SU-DHL-6 (cell line): Measurements from ENCODE around the gene HYCC2.

Experiments used
- H2AFZ ChIP-seq: fragments of 200-600 bp; sonication (generic); 2 replicates; pipeline ENCODE4 v1.6.1; 2014; ENCODE audit warnings: low read depth, mild to moderate bottlenecking, moderate library complexity, mixed read lengths, antibody characterized with exemption, low read length; ENCODE audit not compliant: severe bottlenecking
- H3F3A ChIP-seq: fragments of 200-600 bp; shearing (Covaris generic); 2 replicates; pipeline ENCODE4 v1.6.0; 2016; ENCODE audit warnings: antibody characterized with exemption, mild to moderate bottlenecking; ENCODE audit not compliant: insufficient read depth
- H3K27ac ChIP-seq: fragments of 200-600 bp; sonication (generic); 2 replicates; pipeline ENCODE4 v1.5.1; 2016; ENCODE audit warnings: low read depth, mild to moderate bottlenecking, low read length, moderate library complexity, mixed read lengths
- H3K27me3 ChIP-seq: fragments of 200-600 bp; sonication (generic), shearing (Covaris generic); 2 replicates; pipeline ENCODE4 v1.6.0; 2014; ENCODE audit warnings: mild to moderate bottlenecking, low read length
- H3K36me3 ChIP-seq: fragments of 200-600 bp; sonication (generic); 2 replicates; pipeline ENCODE4 v1.6.1; 2014; ENCODE audit warnings: mild to moderate bottlenecking, low read length, mixed read lengths
- H3K4me2 ChIP-seq: fragments of 300-600, 200-600 bp; shearing (Covaris generic), sonication (generic); 2 replicates; pipeline ENCODE4 v1.6.0; 2014; ENCODE audit warnings: low read length, low read depth, mild to moderate bottlenecking; ENCODE audit not compliant: poor library complexity, severe bottlenecking
- H3K4me3 ChIP-seq: fragments of 200-600 bp; sonication (generic); 2 replicates; pipeline ENCODE4 v1.5.1; 2014; ENCODE audit warnings: antibody characterized with exemption, low read length, mild to moderate bottlenecking, mixed read lengths; ENCODE audit not compliant: insufficient read depth, poor library complexity, severe bottlenecking
- H3K79me2 ChIP-seq: fragments of 200-600 bp; sonication (generic); 2 replicates; pipeline ENCODE4 v1.6.1; 2014; ENCODE audit warnings: mild to moderate bottlenecking, low read length, moderate library complexity; ENCODE audit not compliant: insufficient read depth
- H3K9ac ChIP-seq: fragments of 200-600 bp; sonication (generic); 2 replicates; pipeline ENCODE4 v1.7.0; 2014; ENCODE audit warnings: mild to moderate bottlenecking, low read length
- H3K9me2 ChIP-seq: fragments of 200-600 bp; sonication (generic); replicated peaks from 2 replicates; pipeline ENCODE4 v1.6.1; 2014; ENCODE audit warnings: low read length; ENCODE audit not compliant: insufficient read depth
- H3K9me3 ChIP-seq: fragments of 200-600 bp; sonication (generic); 2 replicates; pipeline ENCODE4 v1.6.1; 2014; ENCODE audit warnings: low read length, mixed read lengths; ENCODE audit not compliant: insufficient read depth
- H4K20me1 ChIP-seq: fragments of 200-600 bp; sonication (generic); 2 replicates; pipeline ENCODE4 v1.6.1; 2014; ENCODE audit warnings: low read depth, mild to moderate bottlenecking, antibody characterized with exemption, low read length, moderate library complexity, mixed read lengths
- EZH2phosphoT487 ChIP-seq: fragments of 200-600 bp; sonication (generic), shearing (Covaris generic); conservative IDR thresholded peaks from 2 replicates; pipeline ENCODE4 v1.6.1; 2018; ENCODE audit warnings: mild to moderate bottlenecking, antibody characterized with exemption, low read length, moderate library complexity, mixed read lengths
- TF ChIP-seq, protein P1 (sequence below): fragments of 200-600 bp; sonication (generic); IDR thresholded peaks from one replicate; pipeline ENCODE4 v1.5.1; 2017; ENCODE audit warnings: antibody characterized with exemption, mild to moderate bottlenecking, low read length, moderate library complexity; ENCODE audit not compliant: insufficient read depth, poor library complexity, severe bottlenecking

Gene HYCC2

DNA sequence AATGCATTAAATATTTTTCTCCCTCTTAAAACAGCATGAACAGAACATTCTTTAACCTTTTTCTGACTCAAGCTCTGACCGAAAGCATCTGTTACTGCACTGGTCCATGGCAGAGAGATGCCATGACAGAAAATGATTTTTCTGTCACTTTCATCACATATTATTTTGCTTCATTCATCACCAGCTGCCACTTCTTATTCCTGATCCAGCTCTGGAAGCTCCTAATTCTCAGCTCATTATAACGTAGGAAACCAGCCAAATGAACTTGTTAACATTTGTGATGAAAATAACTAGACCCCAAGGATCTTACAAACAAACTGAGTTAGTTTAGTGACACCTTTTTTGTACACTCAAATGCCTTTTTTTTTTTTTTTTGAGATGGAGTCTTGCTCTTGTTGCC lies 36.9 kb upstream of the HYCC2 start:
- Histone ChIP-seq H4K20me1 (no peaks in the 10 kb centered on the region), H3K27ac (no peak overlapping the region)

DNA sequence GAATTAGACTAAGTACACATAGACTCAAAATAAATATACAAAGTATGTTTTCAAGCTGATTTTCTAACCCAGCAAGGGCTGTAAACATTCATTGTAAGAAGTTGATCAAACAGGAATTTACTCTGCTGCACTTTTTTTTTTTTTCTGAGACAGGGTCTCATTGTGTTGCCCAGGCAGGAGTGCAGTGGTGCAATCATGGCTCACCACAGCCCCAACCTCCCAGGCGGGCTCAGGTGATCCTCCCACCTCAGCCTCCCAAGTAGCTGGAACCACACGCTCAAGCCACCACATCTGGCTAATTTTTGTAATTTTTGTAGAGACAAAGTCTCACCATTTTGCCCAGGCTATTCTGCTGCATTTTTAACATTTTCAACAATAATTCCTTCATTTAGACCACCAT lies 36.2 kb upstream of the HYCC2 start:
- H3K9me2 ChIP-seq, result no peaks in the 10 kb centered on the region
- H3K9ac ChIP-seq, result no peak overlapping the region
- H2AFZ ChIP-seq, result no peak overlapping the region
- H3K4me2 ChIP-seq, result no peak overlapping the region
- no peaks in the 10 kb centered on the region for H3K27me3 ChIP-seq
- H3K36me3 ChIP-seq, result no peaks in the 10 kb centered on the region
- H3F3A ChIP-seq, result no peaks in the 10 kb centered on the region
- no peaks in the 10 kb centered on the region for H3K9me3 ChIP-seq
- TF ChIP-seq, protein P1, sequence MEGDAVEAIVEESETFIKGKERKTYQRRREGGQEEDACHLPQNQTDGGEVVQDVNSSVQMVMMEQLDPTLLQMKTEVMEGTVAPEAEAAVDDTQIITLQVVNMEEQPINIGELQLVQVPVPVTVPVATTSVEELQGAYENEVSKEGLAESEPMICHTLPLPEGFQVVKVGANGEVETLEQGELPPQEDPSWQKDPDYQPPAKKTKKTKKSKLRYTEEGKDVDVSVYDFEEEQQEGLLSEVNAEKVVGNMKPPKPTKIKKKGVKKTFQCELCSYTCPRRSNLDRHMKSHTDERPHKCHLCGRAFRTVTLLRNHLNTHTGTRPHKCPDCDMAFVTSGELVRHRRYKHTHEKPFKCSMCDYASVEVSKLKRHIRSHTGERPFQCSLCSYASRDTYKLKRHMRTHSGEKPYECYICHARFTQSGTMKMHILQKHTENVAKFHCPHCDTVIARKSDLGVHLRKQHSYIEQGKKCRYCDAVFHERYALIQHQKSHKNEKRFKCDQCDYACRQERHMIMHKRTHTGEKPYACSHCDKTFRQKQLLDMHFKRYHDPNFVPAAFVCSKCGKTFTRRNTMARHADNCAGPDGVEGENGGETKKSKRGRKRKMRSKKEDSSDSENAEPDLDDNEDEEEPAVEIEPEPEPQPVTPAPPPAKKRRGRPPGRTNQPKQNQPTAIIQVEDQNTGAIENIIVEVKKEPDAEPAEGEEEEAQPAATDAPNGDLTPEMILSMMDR, result no peak
- no peak for TF ChIP-seq EZH2phosphoT487
- no peaks in the 10 kb centered on the region for H3K79me2 ChIP-seq
- no peak overlapping the region for H3K4me3 ChIP-seq
- H3K27ac ChIP-seq, result no peak overlapping the region
- no peaks in the 10 kb centered on the region for H4K20me1 ChIP-seq

More for the DNA sequence above, 36.9 kb upstream of the HYCC2 start:
- Histone ChIP-seq H2AFZ (no peak overlapping the region), H3F3A (no peaks in the 10 kb centered on the region), H3K9me3 (no peaks in the 10 kb centered on the region), H3K4me2 (no peak overlapping the region), H3K9me2 (no peaks in the 10 kb centered on the region), H3K9ac (no peak overlapping the region), H3K79me2 (no peaks in the 10 kb centered on the region), H3K4me3 (no peak overlapping the region), H3K36me3 (no peaks in the 10 kb centered on the region), H3K27me3 (no peaks in the 10 kb centered on the region)
- TF ChIP-seq EZH2phosphoT487, result no peak
- TF ChIP-seq, protein P1, result no peak

DNA sequence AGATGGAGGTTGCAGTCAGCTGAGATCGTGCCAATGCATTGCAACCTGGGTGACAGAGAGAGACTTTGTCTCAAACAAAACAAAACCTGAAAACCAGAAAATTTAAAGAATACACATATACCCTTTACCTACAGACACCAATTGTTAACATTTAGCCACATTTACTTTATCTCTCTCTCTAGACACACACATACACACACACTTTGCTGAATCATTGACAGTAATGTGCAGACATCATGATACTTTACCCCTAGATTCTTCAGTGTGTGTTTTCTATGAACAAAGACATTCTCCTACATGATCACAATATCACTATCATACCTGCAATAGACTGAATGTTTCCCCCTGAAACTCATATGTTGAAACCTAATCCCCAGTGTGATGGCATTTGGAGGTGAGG lies 34.3 kb upstream of the HYCC2 start:
- Histone ChIP-seq H2AFZ (no peak overlapping the region), H3K79me2 (no peaks in the 10 kb centered on the region), H3K9me2 (no peaks in the 10 kb centered on the region), H4K20me1 (no peaks in the 10 kb centered on the region), H3K4me2 (no peak overlapping the region), H3K27me3 (no peaks in the 10 kb centered on the region), H3K9ac (no peak overlapping the region), H3K36me3 (no peaks in the 10 kb centered on the region), H3F3A (no peaks in the 10 kb centered on the region), H3K4me3 (no peak overlapping the region), H3K9me3 (no peaks in the 10 kb centered on the region), H3K27ac (no peak overlapping the region)
- no peak for TF ChIP-seq EZH2phosphoT487
- TF ChIP-seq, protein P1, result no peak
